Activated naive CD4-positive, alpha-beta T cell treated with anti-CD3 and anti-CD28 coated beads, Interleukin-2, amount 50 U/mL, for 72 hours (primary cell): ENCODE results near the gene SLC19A1. TPM values are rescaled to one million over a fixed set of nuclear protein-coding genes. Genes with fewer than 3 reads are reported as not detected.

Experiments used
- ATAC-seq, 2 donors: fragments of 150-1000 bp; cut with Tn5 transposase; 2 replicates each; pipeline ENCODE4 v1.10.0; 2021; ENCODE audit warnings: mild to moderate bottlenecking in 2 of 2, moderate library complexity in 2 of 2
- DNase-seq, 2 donors: peaks; one replicate each; pipeline ENCODE4 v3.0.0; 2021 to 2022; ENCODE audit warnings: low spot score in 2 of 2
- H3K27ac Mint-ChIP-seq, 2 donors: one replicate each; pipeline ENCODE4 v1.8.0; 2022; ENCODE audit warnings: mild to moderate bottlenecking in 2 of 2, mixed read lengths in 2 of 2
- H3K36me3 Mint-ChIP-seq, 2 donors: one replicate each; pipeline ENCODE4 v1.8.0; 2022; ENCODE audit warnings: mixed read lengths in 2 of 2
- H3K9me3 Mint-ChIP-seq, 2 donors: one replicate each; pipeline ENCODE4 v1.8.0; 2022; ENCODE audit warnings: mixed read lengths in 2 of 2
- total RNA-seq, 2 donors: library from RNA; stranded (reverse); gene quantifications; one replicate each; pipeline ENCODE4 v1.2.3, GENCODE V29; 2022

The SLC19A1 gene
- total RNA-seq, 2 donors from 2014 or later: 24.9 to 62.5 TPM

- Mint-ChIP-seq H3K27ac (peak overlapping the region; percentile 58 to 90), H3K36me3 (peaks cover 5 to 8% of the 10 kb centered on the region in 2 donors), H3K9me3 (peaks cover 0 to 5% of the 10 kb centered on the region in 2 donors)
- DNase-seq (peak in 1 of 2 donors; percentile 52), ATAC-seq (peak; percentile 22 to 59)
These were observed 62.3 kb downstream of the SLC19A1 start for GRCh38 chr21:45479691-45480675.

- Mint-ChIP-seq H3K36me3 (peaks cover under 1 to 1% of the 10 kb centered on the region in 2 donors), H3K27ac (peak overlapping the region; percentile 90 to 98), H3K9me3 (no peaks in the 10 kb centered on the region)
- DNase-seq (no peak), ATAC-seq (no peak)
These were observed 63.2 kb downstream of the SLC19A1 start for GRCh38 chr21:45478816-45479669.

GRCh38 chr21:45478115-45478801, 64.0 kb downstream of the SLC19A1 start:
- H3K9me3 Mint-ChIP-seq: no peaks in the 10 kb centered on the region

GRCh38 chr21:45477176-45478114, 64.8 kb downstream of the SLC19A1 start:
- ATAC-seq: no peak
- Mint-ChIP-seq H3K9me3 (no peaks in the 10 kb centered on the region), H3K27ac (peak overlapping the region; percentile 90 to 98), H3K36me3 (no peaks in the 10 kb centered on the region)
- DNase-seq: no peak

More at GRCh38 chr21:45478115-45478801, 64.0 kb downstream of the SLC19A1 start:
- no peaks in the 10 kb centered on the region for H3K36me3 Mint-ChIP-seq
- H3K27ac Mint-ChIP-seq: peak overlapping the region; percentile 90 to 98
- DNase-seq: peak; percentile 78 to 85
- peak; percentile 67 to 72 for ATAC-seq

GRCh38 chr21:45476582-45476981, 65.7 kb downstream of the SLC19A1 start:
- ATAC-seq: no peak
- Mint-ChIP-seq H3K36me3 (no peaks in the 10 kb centered on the region), H3K9me3 (no peaks in the 10 kb centered on the region)

GRCh38 chr21:45475797-45476570, 66.3 kb downstream of the SLC19A1 start:
- ATAC-seq: no peak
- no peaks in the 10 kb centered on the region for H3K9me3 Mint-ChIP-seq
- no peak for DNase-seq
- peak overlapping the region in 1 of 2 donors; percentile 12 for H3K27ac Mint-ChIP-seq
- no peaks in the 10 kb centered on the region for H3K36me3 Mint-ChIP-seq

More at GRCh38 chr21:45476582-45476981, 65.7 kb downstream of the SLC19A1 start:
- DNase-seq: no peak
- H3K27ac Mint-ChIP-seq: peak overlapping the region in 1 of 2 donors; percentile 12

GRCh38 chr21:45475004-45475685, 67.1 kb downstream of the SLC19A1 start:
- no peaks in the 10 kb centered on the region for H3K9me3 Mint-ChIP-seq
- DNase-seq (no peak), ATAC-seq (no peak)
- H3K36me3 Mint-ChIP-seq: no peaks in the 10 kb centered on the region
- H3K27ac Mint-ChIP-seq: no peak overlapping the region

GRCh38 chr21:45474323-45474950, 67.8 kb downstream of the SLC19A1 start:
- no peak for ATAC-seq
- peak overlapping the region; percentile 2 to 6 for H3K27ac Mint-ChIP-seq
- no peaks in the 10 kb centered on the region for H3K36me3 Mint-ChIP-seq
- H3K9me3 Mint-ChIP-seq: no peaks in the 10 kb centered on the region
- no peak for DNase-seq

GRCh38 chr21:45473496-45474322, 68.5 kb downstream of the SLC19A1 start:
- Mint-ChIP-seq H3K36me3 (no peaks in the 10 kb centered on the region), H3K9me3 (no peaks in the 10 kb centered on the region), H3K27ac (peak overlapping the region; percentile 2 to 6)
- ATAC-seq: no peak
- no peak for DNase-seq

- DNase-seq (no peak), ATAC-seq (no peak)
- no peak overlapping the region for H3K27ac Mint-ChIP-seq
These were observed 69.5 kb downstream of the SLC19A1 start for GRCh38 chr21:45472445-45473365.

GRCh38 chr21:45471525-45472221, 70.6 kb downstream of the SLC19A1 start:
- Mint-ChIP-seq H3K36me3 (no peaks in the 10 kb centered on the region), H3K9me3 (no peaks in the 10 kb centered on the region), H3K27ac (no peak overlapping the region)
- no peak for ATAC-seq
- DNase-seq: no peak

More at GRCh38 chr21:45472445-45473365, 69.5 kb downstream of the SLC19A1 start:
- Mint-ChIP-seq H3K36me3 (no peaks in the 10 kb centered on the region), H3K9me3 (no peaks in the 10 kb centered on the region)
